HG03439 (cell line): Measurements from ENCODE around the gene E4F1.

ENCODE experiments used
- ATAC-seq: cut with Tn5 transposase; IDR thresholded peaks from one replicate; pipeline ENCODE4 v1.9.1; 2021; ENCODE audit warnings: mild to moderate bottlenecking, moderate library complexity; ENCODE audit not compliant: unreplicated experiment

E4F1 gene

GRCh38 chr16:2228161-2228824, 4.9 kb downstream of the E4F1 start:
- ATAC-seq, result no peak

- no peak for ATAC-seq
These were observed 5.7 kb downstream of the E4F1 start for GRCh38 chr16:2229091-2229490.

GRCh38 chr16:2229632-2230250, 6.3 kb downstream of the E4F1 start:
- no peak for ATAC-seq

GRCh38 chr16:2230376-2230775, 7.0 kb downstream of the E4F1 start:
- no peak for ATAC-seq

- ATAC-seq, result no peak
These were observed 7.9 kb downstream of the E4F1 start for GRCh38 chr16:2231016-2231931.

- ATAC-seq, result no peak
These were observed 9.0 kb downstream of the E4F1 start for GRCh38 chr16:2232094-2232990.

- no peak for ATAC-seq
These were observed 9.8 kb downstream of the E4F1 start for GRCh38 chr16:2233046-2233775.

GRCh38 chr16:2233872-2234812, 10.8 kb downstream of the E4F1 start:
- no peak for ATAC-seq

GRCh38 chr16:2234813-2235170, 11.4 kb downstream of the E4F1 start:
- no peak for ATAC-seq

GRCh38 chr16:2235234-2235651, 11.9 kb downstream of the E4F1 start:
- no peak for ATAC-seq

- no peak for ATAC-seq
These were observed 12.4 kb downstream of the E4F1 start for GRCh38 chr16:2235695-2236336.

- ATAC-seq, result no peak
These were observed 13.1 kb downstream of the E4F1 start, which contains the start of gene DNASE1L2 for GRCh38 chr16:2236337-2237101. DNASE1L2 (plus strand) TSS chr16:2236444; CDS start chr16:2236817, 373 bp downstream.

- no peak for ATAC-seq
These were observed 13.7 kb downstream of the E4F1 start for GRCh38 chr16:2237102-2237482.

- no peak for ATAC-seq
These were observed 14.2 kb downstream of the E4F1 start for GRCh38 chr16:2237493-2238149.

- no peak for ATAC-seq
These were observed 14.9 kb downstream of the E4F1 start for GRCh38 chr16:2238150-2238837.

GRCh38 chr16:2238838-2239675, 15.7 kb downstream of the E4F1 start:
- no peak for ATAC-seq
